HFFc6 (cell line): Measurements from ENCODE around the gene NCAM2. TPM values are rescaled to one million over a fixed set of nuclear protein-coding genes. Genes with fewer than 3 reads are reported as not detected.

Experiments used
- DNase-seq: peaks from one replicate; pipeline ENCODE4 v3.0.0-alpha.2; 2018
- H3K27ac Mint-ChIP-seq: 2 replicates; pipeline ENCODE4 v1.8.0; 2020; ENCODE audit warnings: mild to moderate bottlenecking, mixed read lengths
- H3K27me3 Mint-ChIP-seq: 2 replicates; pipeline ENCODE4 v1.8.0; 2021; ENCODE audit warnings: mild to moderate bottlenecking, moderate library complexity, mixed read lengths; ENCODE audit not compliant: insufficient read depth
- H3K36me3 Mint-ChIP-seq: 2 replicates; pipeline ENCODE4 v1.8.0; 2021; ENCODE audit warnings: low read depth, mixed read lengths
- H3K4me1 Mint-ChIP-seq: 2 replicates; pipeline ENCODE4 v1.8.0; 2020; ENCODE audit warnings: low read depth, mixed read lengths
- H3K4me3 Mint-ChIP-seq: 2 replicates; pipeline ENCODE4 v1.8.0; 2020; ENCODE audit warnings: mild to moderate bottlenecking, moderate library complexity, mixed read lengths
- H3K9me3 Mint-ChIP-seq: 2 replicates; pipeline ENCODE4 v1.8.0; 2020; ENCODE audit warnings: mild to moderate bottlenecking, mixed read lengths
- CTCF ChIP-seq: fragments of 200-600 bp; sonication (generic); IDR thresholded peaks from 2 replicates; pipeline ENCODE4 v1.5.0; 2021; ENCODE audit warnings: antibody characterized with exemption, mild to moderate bottlenecking
- total RNA-seq, 6 experiments: library from RNA; stranded (reverse); fragmentation: NEBNext Ultra II Directional; extraction: Animal tissue kit (Norgen Biotek cat#: 25700); gene quantifications; 2 replicates in 1 of 6; 3 replicates in 5 of 6; pipeline ENCODE4 v1.2.3, GENCODE V29; 2021

Gene NCAM2
- total RNA-seq, 6 experiments from 2014 or later = 2.2 to 10.2 (median 8.8) TPM

GRCh38 chr21:21463456-21463855 lies 465.2 kb downstream of the NCAM2 start:
- H3K36me3 Mint-ChIP-seq = no peaks in the 10 kb centered on the region
- peaks cover 11% of the 10 kb centered on the region; the same call in 1 of the 2 replicates for H3K4me1 Mint-ChIP-seq
- no peaks in the 10 kb centered on the region for H3K27me3 Mint-ChIP-seq
- H3K27ac Mint-ChIP-seq = peak overlapping the region; percentile 18; the same call in 1 of the 2 replicates
- DNase-seq = no peak
- H3K4me3 Mint-ChIP-seq = peak overlapping the region; percentile 45; the same call in 1 of the 2 replicates
- no peak for TF ChIP-seq CTCF
- no peaks in the 10 kb centered on the region for H3K9me3 Mint-ChIP-seq

- Mint-ChIP-seq H3K27me3 (no peaks in the 10 kb centered on the region), H3K4me3 (no peak overlapping the region), H3K27ac (no peak overlapping the region), H3K36me3 (no peaks in the 10 kb centered on the region), H3K4me1 (peaks cover 11% of the 10 kb centered on the region; the same call in 1 of the 2 replicates), H3K9me3 (no peaks in the 10 kb centered on the region)
- TF ChIP-seq CTCF = no peak
- DNase-seq = no peak
Measured at GRCh38 chr21:21464684-21465083, 466.5 kb downstream of the NCAM2 start.

- Mint-ChIP-seq H3K27ac (no peak overlapping the region), H3K9me3 (no peaks in the 10 kb centered on the region), H3K36me3 (no peaks in the 10 kb centered on the region), H3K4me1 (peaks cover 11% of the 10 kb centered on the region; the same call in 1 of the 2 replicates), H3K4me3 (no peak overlapping the region), H3K27me3 (peaks cover 1% of the 10 kb centered on the region; the same call in 1 of the 2 replicates)
- DNase-seq = no peak
- no peak for TF ChIP-seq CTCF
Measured at GRCh38 chr21:21466752-21467151, 468.5 kb downstream of the NCAM2 start.

- no peaks in the 10 kb centered on the region for H3K9me3 Mint-ChIP-seq
- H3K36me3 Mint-ChIP-seq = no peaks in the 10 kb centered on the region
Measured at GRCh38 chr21:21468003-21468402, 469.8 kb downstream of the NCAM2 start.

GRCh38 chr21:21481239-21481638 lies 483.0 kb downstream of the NCAM2 start:
- no peak overlapping the region for H3K27ac Mint-ChIP-seq
- H3K4me1 Mint-ChIP-seq = no peaks in the 10 kb centered on the region
- no peaks in the 10 kb centered on the region; the same call in 1 of the 2 replicates for H3K36me3 Mint-ChIP-seq
- no peak for TF ChIP-seq CTCF
- no peaks in the 10 kb centered on the region for H3K27me3 Mint-ChIP-seq
- H3K4me3 Mint-ChIP-seq = no peak overlapping the region
- peaks cover 5% of the 10 kb centered on the region; the same call in 1 of the 2 replicates for H3K9me3 Mint-ChIP-seq
- no peak for DNase-seq

More at GRCh38 chr21:21468003-21468402, 469.8 kb downstream of the NCAM2 start:
- Mint-ChIP-seq H3K4me3 (no peak overlapping the region), H3K4me1 (peaks cover 10% of the 10 kb centered on the region; the same call in 1 of the 2 replicates), H3K27ac (no peak overlapping the region), H3K27me3 (peaks cover 1% of the 10 kb centered on the region; the same call in 1 of the 2 replicates)
- TF ChIP-seq CTCF = no peak
- DNase-seq = no peak

- Mint-ChIP-seq H3K36me3 (no peaks in the 10 kb centered on the region), H3K27ac (no peak overlapping the region), H3K9me3 (no peaks in the 10 kb centered on the region), H3K4me1 (peaks cover 6% of the 10 kb centered on the region; the same call in 1 of the 2 replicates), H3K27me3 (no peaks in the 10 kb centered on the region), H3K4me3 (no peak overlapping the region)
- DNase-seq = no peak
- no peak for TF ChIP-seq CTCF
Measured at GRCh38 chr21:21508859-21509258, 510.6 kb downstream of the NCAM2 start.
